Activated CD4-positive, CD25-positive, alpha-beta regulatory T cell treated with anti-CD3 and anti-CD28 coated beads, Interleukin-2, amount 50 U/mL, for 72 hours (primary cell): Measurements from ENCODE around the gene SOS1.
A peak's percentile ranks its signal among the peaks of the same experiment; 100 is the strongest.
"Not testable (repeated sequence)": the region's sequence is repeated elsewhere in the genome, so short reads cannot be mapped to it uniquely, and the experiment has no call there.

Source experiments
- DNase-seq: peaks from one replicate; pipeline ENCODE4 v3.0.0; 2021

SOS1 gene

GRCh38 chr2:38960609-38961320, 160.1 kb downstream of the SOS1 start:
- DNase-seq = no peak

DNA sequence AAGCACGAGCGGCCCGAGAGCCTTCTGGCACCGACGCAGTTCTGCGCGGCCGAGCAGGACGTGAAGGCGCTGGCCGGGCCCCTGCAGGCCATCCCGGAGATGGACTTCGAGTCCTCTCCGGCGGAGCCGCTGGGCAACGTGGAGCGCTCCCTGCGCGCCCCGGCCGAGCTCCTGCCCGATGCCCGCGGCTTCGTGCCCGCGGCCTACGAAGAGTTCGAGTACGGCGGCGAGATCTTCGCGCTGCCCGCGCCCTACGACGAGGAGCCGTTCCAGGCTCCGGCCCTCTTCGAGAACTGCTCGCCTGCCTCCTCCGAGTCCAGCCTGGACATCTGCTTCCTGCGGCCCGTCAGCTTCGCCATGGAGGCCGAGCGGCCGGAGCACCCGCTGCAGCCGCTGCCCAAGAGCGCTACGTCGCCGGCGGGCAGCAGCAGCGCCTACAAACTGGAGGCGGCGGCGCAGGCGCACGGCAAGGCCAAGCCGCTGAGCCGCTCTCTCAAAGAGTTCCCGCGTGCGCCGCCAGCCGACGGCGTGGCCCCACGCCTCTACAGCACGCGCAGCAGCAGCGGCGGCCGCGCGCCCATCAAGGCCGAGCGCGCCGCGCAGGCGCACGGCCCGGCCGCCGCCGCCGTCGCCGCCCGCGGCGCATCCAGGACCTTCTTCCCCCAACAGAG, 160.8 kb downstream of the SOS1 start:
- DNase-seq = peak; percentile 62

DNA sequence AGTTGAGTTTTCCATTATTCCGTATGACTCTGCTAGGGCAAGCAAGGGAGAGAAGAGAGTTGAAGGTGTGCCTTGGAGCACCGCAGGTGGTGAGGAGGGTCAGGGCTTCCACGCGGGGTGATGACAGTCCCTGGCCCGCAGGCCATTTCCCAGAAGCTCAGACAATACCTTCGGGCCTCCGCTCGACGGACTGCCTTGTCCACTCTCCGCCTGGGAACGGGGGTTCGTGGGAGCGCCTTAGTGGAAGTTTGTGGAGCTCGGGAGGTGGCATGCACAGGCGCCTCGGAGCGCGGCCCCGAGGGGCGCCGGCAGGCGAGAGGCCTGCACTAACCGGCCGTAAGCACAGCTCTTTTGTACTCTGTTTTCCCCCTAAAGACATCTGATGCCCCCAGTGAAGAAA, 161.4 kb downstream of the SOS1 start:
- no peak for DNase-seq

DNA sequence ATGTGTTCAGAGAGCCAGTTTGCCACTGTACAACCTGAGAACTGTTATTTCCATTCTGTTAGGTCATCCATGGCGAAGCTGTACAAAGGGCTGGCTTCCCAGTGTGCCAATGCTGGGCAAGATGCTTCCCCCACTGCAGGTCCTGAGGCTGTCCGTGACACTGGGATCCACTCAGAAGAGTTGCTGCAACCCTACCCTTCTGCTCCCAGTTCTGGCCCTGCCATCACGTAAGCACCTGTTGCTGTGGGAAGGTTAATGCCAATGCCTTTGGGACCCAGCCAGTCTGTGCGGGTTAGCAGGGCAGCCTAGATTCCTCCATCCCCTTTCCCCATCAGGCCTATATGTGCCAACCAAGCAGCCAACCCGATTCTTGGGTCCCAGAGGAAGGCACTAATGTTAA, 162.9 kb downstream of the SOS1 start:
- DNase-seq = no peak

GRCh38 chr2:38951766-38952165, 169.1 kb downstream of the SOS1 start:
- DNase-seq = no peak

GRCh38 chr2:38948995-38949394, 171.9 kb downstream of the SOS1 start:
- no peak for DNase-seq

- DNase-seq = no peak
Measured at GRCh38 chr2:38948387-38948882, 172.4 kb downstream of the SOS1 start.

DNA sequence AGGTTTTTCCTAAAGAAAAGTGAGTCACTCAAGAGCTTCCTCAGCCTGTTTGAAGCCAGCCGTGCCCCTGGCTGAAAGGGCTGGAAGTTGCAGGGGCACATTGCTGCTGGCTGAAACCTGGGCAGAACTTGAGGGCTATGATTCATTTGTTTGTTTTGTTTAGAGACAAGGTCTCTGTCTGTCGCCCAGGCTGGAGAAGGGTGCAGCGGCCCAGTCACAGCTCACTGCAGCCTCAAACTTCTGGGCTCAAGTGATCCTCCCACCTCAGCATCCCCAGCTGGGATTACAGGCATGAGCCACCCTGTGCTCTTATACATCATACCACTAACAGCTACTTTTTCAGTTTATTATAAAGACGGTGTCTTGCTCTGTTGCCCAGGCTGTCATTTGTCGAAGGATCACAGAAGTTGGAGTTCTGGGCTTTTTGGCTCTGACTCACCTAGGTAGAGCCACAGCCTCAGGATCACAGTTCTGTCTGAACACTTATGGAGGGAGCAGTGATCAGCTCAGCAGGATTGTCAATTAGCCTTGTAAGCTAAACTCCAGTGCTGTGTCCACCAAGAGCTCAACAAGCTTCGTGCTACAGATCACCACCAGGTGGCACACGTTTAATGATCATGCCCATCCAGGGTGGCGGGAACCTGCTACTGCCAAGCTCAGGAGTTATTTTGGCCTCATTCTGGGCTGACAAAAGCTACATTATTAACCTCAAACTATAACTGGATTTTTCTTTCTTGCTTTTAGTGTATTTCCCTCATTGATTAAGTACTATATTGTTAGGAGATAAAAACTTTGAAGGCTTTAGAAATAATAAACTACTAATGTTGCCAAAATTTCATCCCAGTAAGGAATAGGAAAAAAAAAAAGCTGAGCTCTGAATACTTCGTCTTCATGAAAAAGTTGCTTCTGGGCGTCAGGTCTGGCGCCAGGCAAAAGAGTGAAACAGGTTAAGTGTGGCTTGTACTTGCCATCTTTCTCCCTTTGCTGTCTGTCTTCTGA, 173.3 kb downstream of the SOS1 start:
- peak; percentile 42 for DNase-seq

DNA sequence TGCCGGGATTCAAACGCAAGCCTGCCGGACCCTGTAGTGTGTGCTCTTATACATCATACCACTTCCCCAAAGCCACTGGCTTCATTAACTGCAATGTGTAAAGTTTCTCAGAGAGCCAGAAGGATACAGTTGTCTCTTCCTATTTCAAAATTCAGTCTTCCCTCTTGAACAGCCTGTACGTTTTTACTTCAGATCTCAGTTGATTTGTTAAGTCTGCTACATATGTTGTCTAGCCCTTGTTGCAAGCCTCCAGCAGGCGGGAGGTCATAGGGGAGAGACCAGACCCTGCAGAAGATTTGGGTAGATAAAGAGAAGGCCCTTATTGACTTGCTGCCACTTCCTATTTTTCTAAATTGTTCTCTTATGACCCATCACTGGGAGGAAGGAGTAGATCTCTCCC, 174.9 kb downstream of the SOS1 start:
- no peak for DNase-seq

DNA sequence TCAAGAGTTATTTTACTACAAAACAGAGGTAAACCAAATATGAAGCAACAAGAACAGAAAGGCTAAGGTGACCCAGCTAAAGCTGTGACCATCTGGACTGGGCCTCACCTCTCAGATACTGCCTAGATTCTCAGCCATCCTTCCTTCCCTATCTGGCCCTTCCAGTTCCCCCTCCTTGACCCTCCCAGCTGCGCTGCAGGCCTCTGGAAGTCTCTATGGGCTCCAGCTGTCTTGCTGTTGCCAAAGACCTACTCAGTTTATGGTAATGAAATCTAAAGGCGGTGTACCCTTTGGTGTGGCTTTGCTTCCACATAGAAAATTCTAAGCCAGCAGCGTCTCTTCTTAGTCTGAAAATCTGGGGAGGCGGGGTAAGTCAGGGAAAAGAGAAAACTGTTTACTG, 175.5 kb downstream of the SOS1 start:
- no peak for DNase-seq

DNA sequence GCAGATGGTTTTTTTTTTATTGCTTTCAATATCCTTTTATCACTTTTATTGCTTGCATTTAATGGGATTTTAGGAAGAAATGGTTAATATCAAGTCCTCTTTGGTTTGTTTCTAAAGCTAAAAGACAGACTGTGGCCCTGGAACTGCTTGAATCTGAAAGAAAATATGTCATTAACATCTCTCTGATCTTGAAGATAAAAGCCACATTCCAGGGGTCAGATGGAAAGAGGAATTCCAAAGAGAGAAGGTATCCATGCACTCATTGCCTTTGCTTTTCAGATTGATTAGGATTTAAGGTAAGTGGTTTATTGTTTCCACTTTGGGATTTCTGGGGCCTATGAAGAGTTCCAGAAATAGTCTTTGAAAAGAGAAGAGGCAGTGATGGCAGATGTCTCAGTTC, 177.1 kb downstream of the SOS1 start:
- no peak for DNase-seq

DNA sequence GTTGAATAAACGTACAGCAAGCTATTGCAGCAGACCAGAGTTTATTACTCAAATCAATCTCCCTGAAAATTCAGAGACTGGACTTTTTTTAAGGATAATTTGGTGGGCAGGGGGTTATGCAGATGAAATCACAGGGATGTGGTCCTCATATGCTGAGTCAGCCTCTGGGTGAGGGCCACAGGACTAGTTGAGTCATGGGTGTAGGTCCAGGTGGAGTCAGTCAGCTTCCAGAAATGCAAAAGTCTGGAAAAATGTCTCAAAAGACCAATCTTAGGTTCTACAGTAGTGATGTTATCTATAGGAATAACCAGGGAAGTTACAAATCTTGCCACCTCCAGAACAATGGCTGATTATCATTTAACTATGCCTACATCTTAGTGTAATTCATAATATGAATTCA, 180.1 kb downstream of the SOS1 start:
- no peak for DNase-seq

GRCh38 chr2:38937548-38937947, 183.3 kb downstream of the SOS1 start:
- DNase-seq = no peak

DNA sequence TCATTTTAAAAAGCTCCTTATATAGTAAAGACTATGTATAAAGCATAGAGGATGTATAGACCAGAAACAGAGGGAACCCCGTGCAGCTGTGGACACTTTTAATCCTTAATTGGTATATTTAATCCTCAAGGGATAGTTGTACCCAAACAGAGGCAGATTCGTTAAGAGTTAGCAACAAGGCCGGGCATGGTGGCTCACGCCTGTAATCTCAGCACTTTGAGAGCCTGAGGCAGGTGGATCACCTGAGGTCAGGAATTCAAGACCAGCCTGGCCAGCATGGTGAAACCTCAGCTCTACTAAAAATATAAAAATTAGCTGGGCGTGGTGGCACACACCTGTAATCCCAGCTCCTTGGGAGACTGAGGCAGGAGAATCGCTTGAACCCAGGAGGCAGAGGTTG, 184.3 kb downstream of the SOS1 start:
- not testable (repeated sequence) for DNase-seq

DNA sequence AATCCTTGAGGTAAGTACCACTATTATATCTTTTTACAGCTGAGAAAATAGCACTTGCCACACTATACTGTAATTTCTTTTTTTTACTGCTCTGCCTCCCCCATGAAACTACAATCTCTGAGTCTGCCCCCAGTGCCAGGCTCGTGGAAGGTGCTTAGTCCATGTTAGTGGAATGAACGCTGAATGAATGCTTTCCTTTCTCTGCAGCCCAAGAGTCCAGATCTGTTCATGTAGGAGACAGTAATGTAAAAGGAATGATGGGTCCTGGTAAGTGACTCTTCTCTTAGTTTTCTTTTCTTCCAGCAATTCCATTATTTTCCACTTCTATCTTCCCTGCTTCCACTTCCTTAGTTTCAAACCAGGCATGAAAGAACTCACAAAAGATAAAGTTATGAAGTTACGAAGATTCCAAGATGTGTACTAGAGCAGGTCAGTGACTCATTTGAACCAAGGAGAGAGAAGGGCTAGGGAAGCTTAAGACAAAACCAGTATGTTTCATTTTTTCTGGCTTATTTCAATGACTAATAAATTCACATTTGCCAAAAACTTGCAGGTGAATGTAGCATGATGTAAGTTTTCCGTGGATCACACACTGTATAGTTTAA, 185.2 kb downstream of the SOS1 start:
- no peak for DNase-seq

DNA sequence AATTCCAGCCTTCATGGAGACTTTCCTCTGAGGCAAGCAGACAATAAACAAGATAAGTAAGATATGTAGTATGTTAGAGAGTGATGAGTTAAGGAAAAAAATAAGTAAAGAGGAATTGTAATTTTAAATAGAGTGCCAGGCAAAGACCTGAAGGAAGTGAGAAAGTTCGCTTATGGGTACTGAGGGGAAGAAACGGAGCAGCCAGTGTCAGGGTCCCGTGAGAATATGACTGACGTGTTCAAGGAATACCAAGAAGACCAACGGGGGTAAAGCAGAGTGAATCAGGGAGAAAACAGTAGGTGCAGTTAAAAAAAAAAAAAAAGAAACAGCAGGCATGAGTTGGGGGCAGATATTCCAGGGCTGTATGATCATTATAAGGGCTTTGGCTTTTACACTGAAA, 186.1 kb downstream of the SOS1 start:
- no peak for DNase-seq

GRCh38 chr2:38933653-38934052, 187.2 kb downstream of the SOS1 start:
- DNase-seq = no peak

DNA sequence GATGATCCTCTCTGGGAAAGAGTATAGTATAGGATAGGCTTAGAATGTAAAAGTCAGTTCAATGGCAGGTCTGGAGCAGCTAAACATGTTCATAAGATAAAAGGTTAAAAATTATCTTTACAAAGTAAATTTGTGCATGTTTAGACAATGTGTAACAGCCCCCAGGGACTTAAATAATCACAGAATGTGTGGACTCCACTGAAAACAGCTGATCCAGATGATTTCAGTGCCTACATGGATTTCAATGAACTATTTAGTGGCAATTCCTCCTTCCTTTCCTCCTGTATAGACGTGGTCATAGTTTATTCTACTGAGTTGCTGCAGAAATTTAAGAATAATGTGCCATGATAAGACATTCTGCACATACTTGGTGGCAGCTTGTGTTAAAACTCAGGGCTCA, 188.3 kb downstream of the SOS1 start:
- no peak for DNase-seq
